Erythroblast (primary cell): ENCODE measurements around the gene KLHL22.

Experiments used
- GATA1 ChIP-seq: IDR thresholded peaks from 2 replicates; pipeline ENCODE4 v1.6.1; 2011; ENCODE audit warnings: low read depth, mild to moderate bottlenecking, control low read depth, low read length, moderate library complexity
- POLR2A ChIP-seq: IDR thresholded peaks from 2 replicates; pipeline ENCODE4 v1.6.1; 2011; ENCODE audit warnings: mild to moderate bottlenecking, low read length

DNA sequence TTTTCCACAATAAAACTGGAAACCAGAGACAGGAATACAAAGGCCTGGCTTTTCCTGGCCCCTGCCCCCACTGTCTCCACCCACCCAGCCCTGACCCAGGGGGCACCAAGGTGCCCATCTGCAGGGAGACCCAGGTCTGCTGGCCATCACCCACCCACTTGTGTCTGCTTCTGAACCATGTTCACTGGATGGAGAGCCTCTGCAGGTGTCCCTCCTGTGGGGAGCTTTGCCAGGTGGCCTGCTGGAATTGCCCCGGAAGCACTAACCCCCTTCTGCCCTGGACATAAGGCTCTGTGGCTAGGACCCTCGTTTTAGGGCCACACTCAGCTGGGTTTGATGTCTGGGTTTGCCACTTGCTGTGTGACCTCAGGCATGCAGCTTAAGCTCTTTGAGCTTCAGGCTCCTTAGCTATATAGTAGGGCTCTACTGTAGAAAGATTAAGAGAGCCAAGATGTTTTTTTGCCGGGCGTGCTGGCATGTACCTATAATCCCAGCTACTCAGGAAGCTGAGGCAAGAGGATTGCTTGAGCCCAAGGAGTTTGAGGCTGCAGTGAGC, 61.8 kb downstream of the KLHL22 start:
- no peak for TF ChIP-seq POLR2A
- TF ChIP-seq GATA1 = no peak
